Tibial artery (tissue), 4 donors: ENCODE measurements around the gene DGKB.

Experiments
- DNase-seq, 2 donors: peaks; one replicate each; pipeline ENCODE4 v3.0.0-alpha.2; 2019
- H3K27ac ChIP-seq, 2 donors: fragments of 200-600 bp; sonication (generic) in 1 of 2; 1 replicate in 1 of 2; 2 replicates in 1 of 2; pipeline ENCODE4 v1.5.1; 2018 to 2019; ENCODE audit warnings: mild to moderate bottlenecking in 1 of 2
- H3K27me3 ChIP-seq, 2 donors: fragments of 200-600 bp; sonication (generic) in 1 of 2; one replicate each; pipeline versions ENCODE4 v1.5.1 to v1.6.0; 2016 to 2019
- H3K36me3 ChIP-seq, 3 donors: fragments of 200-600 bp; sonication (generic) in 2 of 3; one replicate each; pipeline ENCODE4 v1.5.1; 2016 to 2019; ENCODE audit warnings: mild to moderate bottlenecking in 2 of 3
- H3K4me1 ChIP-seq, 4 donors: fragments of 200-600 bp; sonication (generic) in 2 of 4; 1 replicate in 3 of 4; 2 replicates in 1 of 4; pipeline ENCODE4 v1.5.1; 2016 to 2019
- H3K4me3 ChIP-seq, 2 donors: fragments of 200-600 bp; sonication (generic) in 1 of 2; 1 replicate in 1 of 2; 2 replicates in 1 of 2; pipeline ENCODE4 v1.5.1; 2018 to 2019; ENCODE audit warnings: mild to moderate bottlenecking in 2 of 2
- H3K9me3 ChIP-seq, 3 donors: fragments of 200-600 bp; sonication (generic) in 1 of 3; one replicate each; pipeline ENCODE4 v1.5.1; 2016 to 2019
- CTCF ChIP-seq, 2 experiments: fragments of 200-600 bp in 1 of 2; fragments of 450-650 bp in 1 of 2; IDR thresholded peaks; one replicate each; pipeline ENCODE4 v1.5.1; 2017 to 2019; ENCODE audit warnings: antibody characterized with exemption in 2 of 2, mild to moderate bottlenecking in 1 of 2, moderate library complexity in 1 of 2
- intact Hi-C: fragments of 100-400 bp; cut with DNase I; formaldehyde crosslinking; loops from one replicate; pipeline ENCODE4 v1.15.0; 2023; ENCODE audit warnings: low total_unique reads

Gene DGKB

GRCh38 chr7:14805105-14805719, 97.3 kb downstream of the DGKB start:
- no peaks in the 10 kb centered on the region for H3K27me3 ChIP-seq
- no peak for TF ChIP-seq CTCF (IDR thresholded peaks at IDR 0.05)
- H3K9me3 ChIP-seq = no peaks in the 10 kb centered on the region
- no peak overlapping the region for H3K4me3 ChIP-seq
- DNase-seq = no peak
- H3K27ac ChIP-seq = no peak overlapping the region
- H3K4me1 ChIP-seq = no peaks in the 10 kb centered on the region
- H3K36me3 ChIP-seq = no peaks in the 10 kb centered on the region
- intact Hi-C loops = no loop called here

- DNase-seq = no peak
- Histone ChIP-seq H3K4me1 (no peaks in the 10 kb centered on the region), H3K36me3 (no peaks in the 10 kb centered on the region), H3K27me3 (no peaks in the 10 kb centered on the region), H3K27ac (no peak overlapping the region), H3K9me3 (no peaks in the 10 kb centered on the region), H3K4me3 (no peak overlapping the region)
- TF ChIP-seq CTCF (IDR thresholded peaks at IDR 0.05) = no peak
- intact Hi-C loops = no loop called here
Measured at GRCh38 chr7:14800664-14801063, 101.9 kb downstream of the DGKB start.

GRCh38 chr7:14793151-14793550, 109.4 kb downstream of the DGKB start:
- no peaks in the 10 kb centered on the region for H3K4me1 ChIP-seq
- no peak overlapping the region for H3K4me3 ChIP-seq
- intact Hi-C loops = no loop called here
- no peaks in the 10 kb centered on the region for H3K36me3 ChIP-seq
- TF ChIP-seq CTCF (IDR thresholded peaks at IDR 0.05) = no peak
- no peaks in the 10 kb centered on the region for H3K27me3 ChIP-seq
- H3K27ac ChIP-seq = no peak overlapping the region
- no peak for DNase-seq
- H3K9me3 ChIP-seq = no peaks in the 10 kb centered on the region

GRCh38 chr7:14787551-14787950, 115.0 kb downstream of the DGKB start:
- DNase-seq = no peak
- intact Hi-C loops = no loop called here
- Histone ChIP-seq H3K9me3 (no peaks in the 10 kb centered on the region), H3K36me3 (no peaks in the 10 kb centered on the region), H3K4me1 (no peaks in the 10 kb centered on the region), H3K27ac (no peak overlapping the region), H3K27me3 (no peaks in the 10 kb centered on the region), H3K4me3 (no peak overlapping the region)
- TF ChIP-seq CTCF (IDR thresholded peaks at IDR 0.05) = no peak

- Histone ChIP-seq H3K27ac (no peak overlapping the region), H3K36me3 (no peaks in the 10 kb centered on the region), H3K9me3 (no peaks in the 10 kb centered on the region), H3K27me3 (no peaks in the 10 kb centered on the region), H3K4me1 (no peaks in the 10 kb centered on the region), H3K4me3 (no peak overlapping the region)
- TF ChIP-seq CTCF (IDR thresholded peaks at IDR 0.05) = no peak
- intact Hi-C loops = no loop called here
- no peak for DNase-seq
Measured at GRCh38 chr7:14786314-14786895, 116.1 kb downstream of the DGKB start.
